ENCODE data around the gene ING2. TPM values are rescaled to one million over a fixed set of nuclear protein-coding genes. Genes with fewer than 3 reads are reported as not detected.

The ING2 gene
- total RNA-seq, result 10 to 100 TPM; 11.7 to 14.9 TPM

GRCh38 chr4:183504930-183505610 lies at the start of gene ING2:
TSS of gene ING2 (plus strand) at chr4:183505058. CDS start at chr4:183505196, 138 bp downstream.

Other genes with a start within 250 kb of the ING2 start
- gene CLDN22, start 184.8 kb upstream of the ING2 start, total RNA-seq, result not detected
- gene CLDN24, start 182.6 kb upstream of the ING2 start, total RNA-seq, result not detected
- 10 to 100 TPM; 27.7 to 29.7 TPM for gene CDKN2AIP, start 60.4 kb upstream of the ING2 start, total RNA-seq
- 10 to 100 TPM; 11.1 to 12.0 TPM for gene RWDD4, start 154.1 kb downstream of the ING2 start, total RNA-seq
- 10 to 100 TPM; 28.4 to 30.2 TPM for gene TRAPPC11, start 154.2 kb downstream of the ING2 start, total RNA-seq